ENCODE measurements around the gene HIKESHI.

GRCh38 chr11:86288776-86289507 is 13.1 kb upstream of the HIKESHI start:
- no peak for TF ChIP-seq EZH2 (IDR thresholded peaks at IDR 0.05; ENCODE audit: low read depth, unreplicated experiment)
- TF ChIP-seq, protein P1, sequence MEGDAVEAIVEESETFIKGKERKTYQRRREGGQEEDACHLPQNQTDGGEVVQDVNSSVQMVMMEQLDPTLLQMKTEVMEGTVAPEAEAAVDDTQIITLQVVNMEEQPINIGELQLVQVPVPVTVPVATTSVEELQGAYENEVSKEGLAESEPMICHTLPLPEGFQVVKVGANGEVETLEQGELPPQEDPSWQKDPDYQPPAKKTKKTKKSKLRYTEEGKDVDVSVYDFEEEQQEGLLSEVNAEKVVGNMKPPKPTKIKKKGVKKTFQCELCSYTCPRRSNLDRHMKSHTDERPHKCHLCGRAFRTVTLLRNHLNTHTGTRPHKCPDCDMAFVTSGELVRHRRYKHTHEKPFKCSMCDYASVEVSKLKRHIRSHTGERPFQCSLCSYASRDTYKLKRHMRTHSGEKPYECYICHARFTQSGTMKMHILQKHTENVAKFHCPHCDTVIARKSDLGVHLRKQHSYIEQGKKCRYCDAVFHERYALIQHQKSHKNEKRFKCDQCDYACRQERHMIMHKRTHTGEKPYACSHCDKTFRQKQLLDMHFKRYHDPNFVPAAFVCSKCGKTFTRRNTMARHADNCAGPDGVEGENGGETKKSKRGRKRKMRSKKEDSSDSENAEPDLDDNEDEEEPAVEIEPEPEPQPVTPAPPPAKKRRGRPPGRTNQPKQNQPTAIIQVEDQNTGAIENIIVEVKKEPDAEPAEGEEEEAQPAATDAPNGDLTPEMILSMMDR (conservative IDR thresholded peaks at IDR 0.05; ENCODE audit: low read depth in 2 of 2) = no peak
- TF ChIP-seq POLR2AphosphoS5 (IDR thresholded peaks at IDR 0.05; ENCODE audit: low read depth) = no peak
- no peak for TF ChIP-seq JUNB (IDR thresholded peaks at IDR 0.05; ENCODE audit: unreplicated experiment)
- TF ChIP-seq, protein P2, sequence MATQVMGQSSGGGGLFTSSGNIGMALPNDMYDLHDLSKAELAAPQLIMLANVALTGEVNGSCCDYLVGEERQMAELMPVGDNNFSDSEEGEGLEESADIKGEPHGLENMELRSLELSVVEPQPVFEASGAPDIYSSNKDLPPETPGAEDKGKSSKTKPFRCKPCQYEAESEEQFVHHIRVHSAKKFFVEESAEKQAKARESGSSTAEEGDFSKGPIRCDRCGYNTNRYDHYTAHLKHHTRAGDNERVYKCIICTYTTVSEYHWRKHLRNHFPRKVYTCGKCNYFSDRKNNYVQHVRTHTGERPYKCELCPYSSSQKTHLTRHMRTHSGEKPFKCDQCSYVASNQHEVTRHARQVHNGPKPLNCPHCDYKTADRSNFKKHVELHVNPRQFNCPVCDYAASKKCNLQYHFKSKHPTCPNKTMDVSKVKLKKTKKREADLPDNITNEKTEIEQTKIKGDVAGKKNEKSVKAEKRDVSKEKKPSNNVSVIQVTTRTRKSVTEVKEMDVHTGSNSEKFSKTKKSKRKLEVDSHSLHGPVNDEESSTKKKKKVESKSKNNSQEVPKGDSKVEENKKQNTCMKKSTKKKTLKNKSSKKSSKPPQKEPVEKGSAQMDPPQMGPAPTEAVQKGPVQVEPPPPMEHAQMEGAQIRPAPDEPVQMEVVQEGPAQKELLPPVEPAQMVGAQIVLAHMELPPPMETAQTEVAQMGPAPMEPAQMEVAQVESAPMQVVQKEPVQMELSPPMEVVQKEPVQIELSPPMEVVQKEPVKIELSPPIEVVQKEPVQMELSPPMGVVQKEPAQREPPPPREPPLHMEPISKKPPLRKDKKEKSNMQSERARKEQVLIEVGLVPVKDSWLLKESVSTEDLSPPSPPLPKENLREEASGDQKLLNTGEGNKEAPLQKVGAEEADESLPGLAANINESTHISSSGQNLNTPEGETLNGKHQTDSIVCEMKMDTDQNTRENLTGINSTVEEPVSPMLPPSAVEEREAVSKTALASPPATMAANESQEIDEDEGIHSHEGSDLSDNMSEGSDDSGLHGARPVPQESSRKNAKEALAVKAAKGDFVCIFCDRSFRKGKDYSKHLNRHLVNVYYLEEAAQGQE (IDR thresholded peaks at IDR 0.05; ENCODE audit: unreplicated experiment) = no peak
- no peak for TF ChIP-seq CREB1 (CRISPR knock-in tag; IDR thresholded peaks at IDR 0.05; ENCODE audit: low read depth)
- TF ChIP-seq EZH2phosphoT487 (IDR thresholded peaks at IDR 0.05; ENCODE audit: unreplicated experiment) = no peak
